ENCODE measurements around the gene SLK. TPM values are rescaled to one million over a fixed set of nuclear protein-coding genes. Genes with fewer than 3 reads are reported as not detected.

Gene SLK
- total and polyA plus RNA-seq, 2 donors (not counting 3 experiments of a cell fraction or from before 2014, with no cell fraction given) = 4.5 to 36.0 TPM

DNA sequence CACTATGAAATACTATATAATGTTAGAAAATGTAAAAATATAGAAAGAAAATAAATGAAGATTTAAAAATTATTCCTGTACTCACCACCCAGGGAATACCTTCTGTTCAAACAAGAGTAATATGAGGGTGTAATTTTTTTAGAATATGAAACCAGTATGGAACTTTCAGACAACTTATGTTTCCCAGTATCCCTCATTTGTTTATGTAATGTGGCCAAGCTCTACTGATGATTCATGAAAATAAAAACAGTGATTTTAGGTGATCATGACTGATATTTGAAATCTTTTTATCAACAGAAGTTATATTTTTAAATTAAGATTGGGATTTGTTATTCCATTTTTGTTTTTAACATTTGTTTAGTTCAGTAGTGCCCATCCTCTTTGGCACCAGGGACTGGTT lies 18.8 kb downstream of the SLK start:
- Histone ChIP-seq H2AFZ (ENCODE audit: low read depth, low read length) (no peak overlapping the region), H3K4me2 (ENCODE audit: insufficient read depth, low read length) (no peak overlapping the region), H3K9ac (replicated peaks; ENCODE audit: extremely low read depth, insufficient read depth, low read length) (no peak overlapping the region), H3K27ac (ENCODE audit: insufficient read depth, low read depth, low read length) (no peak overlapping the region), H3K9me3 (replicated peaks; ENCODE audit: control insufficient read depth, insufficient read depth, low read length) (no peaks in the 10 kb centered on the region), H4K20me1 (replicated peaks; ENCODE audit: control insufficient read depth, extremely low read depth, insufficient read depth, low read length) (peaks cover 3% of the 10 kb centered on the region), H3K9me1 (replicated peaks; ENCODE audit: control insufficient read depth, extremely low read depth, insufficient read depth, low read length) (no peaks in the 10 kb centered on the region), H3K27me3 (ENCODE audit: control insufficient read depth in 2 of 2, insufficient read depth in 2 of 2, low read length in 2 of 2) (no peaks in the 10 kb centered on the region), H3K79me2 (ENCODE audit: control insufficient read depth, insufficient read depth, low read length) (peaks cover 91% of the 10 kb centered on the region), H3K4me1 (ENCODE audit: control insufficient read depth, extremely low read depth, insufficient read depth, low read length) (peaks cover 50% of the 10 kb centered on the region), H3K4me3 (replicated peaks in 1 of 3; ENCODE audit: insufficient read depth in 1 of 3, low read depth in 1 of 3, low read length in 3 of 3) (no peak overlapping the region), H3K36me3 (ENCODE audit: control insufficient read depth in 2 of 2, extremely low read depth in 1 of 2, insufficient read depth in 2 of 2, low read length in 2 of 2) (no peaks in the 10 kb centered on the region)
- intact Hi-C loops (cut with micrococcal nuclease) (no loop called here), dilution Hi-C loops (cut with MboI; ENCODE audit: extremely low pct_ligation_motif_present, low sequenced_read_pairs) (no loop called here)
- BruUV-seq (replicated peaks) = no TSS peak
- POLR2A ChIA-PET = interaction anchor here (0.6 to 1.2 kb wide), 2 partner anchors 10 to 15 kb away, joined by 3 to 8 read pairs; no protein-coding TSS in a partner anchor
- FAIRE-seq (no peak), DNase-seq (ENCODE audit: low read depth, low spot score) (no peak)
- TF ChIP-seq FOS (IDR thresholded peaks at IDR 0.05; ENCODE audit: borderline replicate concordance, insufficient read depth, low read length) (peak; percentile 25), JUN (IDR thresholded peaks at IDR 0.05; ENCODE audit: borderline replicate concordance, insufficient read depth, insufficient read length, low read depth) (no peak)
- CTCF ChIA-PET = interaction anchor here (0.7 to 0.9 kb wide), 2 partner anchors 35 to 40 kb away, joined by 3 read pairs; no protein-coding TSS in a partner anchor

DNA sequence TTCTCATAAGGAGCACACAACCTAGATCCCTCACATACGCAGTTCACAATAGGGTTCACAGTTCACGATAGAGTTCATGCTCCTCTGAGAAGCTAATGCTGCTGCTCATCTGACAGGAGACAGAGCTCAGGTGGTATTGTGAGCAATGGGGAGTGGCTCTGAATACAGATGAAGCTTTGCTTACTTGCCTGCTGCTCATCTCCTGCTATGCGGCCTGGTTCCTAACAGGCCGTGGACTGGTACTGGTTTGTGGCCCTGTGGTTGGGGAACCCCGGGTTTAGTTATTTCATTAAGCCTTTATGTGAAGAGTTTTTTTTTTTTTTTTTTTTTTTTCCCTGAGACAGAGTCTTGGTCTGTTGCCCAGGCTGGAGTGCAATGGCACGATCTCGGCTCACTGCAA lies 19.4 kb downstream of the SLK start:
- Histone ChIP-seq H3K9me1 (replicated peaks; ENCODE audit: control insufficient read depth, extremely low read depth, insufficient read depth, low read length) (no peaks in the 10 kb centered on the region), H3K9ac (replicated peaks; ENCODE audit: extremely low read depth, insufficient read depth, low read length) (no peak overlapping the region), H3K27me3 (ENCODE audit: control insufficient read depth in 2 of 2, insufficient read depth in 2 of 2, low read length in 2 of 2) (no peaks in the 10 kb centered on the region), H3K4me1 (ENCODE audit: control insufficient read depth, extremely low read depth, insufficient read depth, low read length) (peaks cover 46% of the 10 kb centered on the region), H2AFZ (ENCODE audit: low read depth, low read length) (no peak overlapping the region), H3K27ac (ENCODE audit: insufficient read depth, low read depth, low read length) (no peak overlapping the region), H3K4me2 (ENCODE audit: insufficient read depth, low read length) (no peak overlapping the region), H3K79me2 (ENCODE audit: control insufficient read depth, insufficient read depth, low read length) (peaks cover 86% of the 10 kb centered on the region), H4K20me1 (replicated peaks; ENCODE audit: control insufficient read depth, extremely low read depth, insufficient read depth, low read length) (peaks cover 3% of the 10 kb centered on the region), H3K9me3 (replicated peaks; ENCODE audit: control insufficient read depth, insufficient read depth, low read length) (no peaks in the 10 kb centered on the region), H3K4me3 (replicated peaks in 1 of 3; ENCODE audit: insufficient read depth in 1 of 3, low read depth in 1 of 3, low read length in 3 of 3) (no peak overlapping the region), H3K36me3 (ENCODE audit: control insufficient read depth in 2 of 2, extremely low read depth in 1 of 2, insufficient read depth in 2 of 2, low read length in 2 of 2) (no peaks in the 10 kb centered on the region)
- no TSS peak for BruUV-seq (replicated peaks)
- dilution Hi-C loops (cut with MboI; ENCODE audit: extremely low pct_ligation_motif_present, low sequenced_read_pairs) = no loop called here
- DNase-seq (ENCODE audit: low read depth, low spot score) (no peak), FAIRE-seq (no peak)
- ChIA-PET POLR2A (interaction anchor here (1.2 kb wide), 1 partner anchor 15 kb away, joined by 3 read pairs; no protein-coding TSS in a partner anchor), CTCF (interaction anchor here (0.7 kb wide), 1 partner anchor 40 kb away, joined by 3 read pairs; no protein-coding TSS in a partner anchor)
- TF ChIP-seq GATA2 (IDR thresholded peaks at IDR 0.05; ENCODE audit: insufficient read depth, insufficient read length, low read depth, low read length) = no peak
- intact Hi-C loops (cut with micrococcal nuclease) = no loop called here

Data from endothelial cell of umbilical vein (primary cell).